Endothelial cell (in vitro differentiated cells): ENCODE results near the gene ZAP70. TPM values are rescaled to one million over a fixed set of nuclear protein-coding genes. Genes with fewer than 3 reads are reported as not detected.

Experiments
- DNase-seq: peaks from one replicate; pipeline ENCODE4 v3.0.0; 2021; ENCODE audit warnings: low spot score
- H3K27ac Mint-ChIP-seq: one replicate; pipeline ENCODE4 v1.8.0; 2021; ENCODE audit warnings: mixed read lengths, inconsistent platforms; ENCODE audit not compliant: unreplicated experiment
- H3K27me3 Mint-ChIP-seq: one replicate; pipeline ENCODE4 v1.8.0; 2021; ENCODE audit warnings: mild to moderate bottlenecking, moderate library complexity, mixed read lengths, inconsistent platforms; ENCODE audit not compliant: unreplicated experiment
- H3K36me3 Mint-ChIP-seq: one replicate; pipeline ENCODE4 v1.8.0; 2021; ENCODE audit warnings: mild to moderate bottlenecking, low read depth, mixed read lengths, inconsistent platforms; ENCODE audit not compliant: unreplicated experiment
- H3K4me1 Mint-ChIP-seq: one replicate; pipeline ENCODE4 v1.8.0; 2021; ENCODE audit warnings: mild to moderate bottlenecking, mixed read lengths, inconsistent platforms; ENCODE audit not compliant: unreplicated experiment
- H3K4me3 Mint-ChIP-seq: one replicate; pipeline ENCODE4 v1.8.0; 2021; ENCODE audit warnings: mild to moderate bottlenecking, mixed read lengths, inconsistent platforms; ENCODE audit not compliant: unreplicated experiment
- H3K9me3 Mint-ChIP-seq: one replicate; pipeline ENCODE4 v1.8.0; 2021; ENCODE audit warnings: mixed read lengths, inconsistent platforms; ENCODE audit not compliant: unreplicated experiment
- CTCF ChIP-seq: fragments of 200-600 bp; sonication (generic); IDR thresholded peaks from one replicate; pipeline ENCODE4 v1.5.0; 2021; ENCODE audit warnings: antibody characterized with exemption; ENCODE audit not compliant: unreplicated experiment
- total RNA-seq: library from RNA; stranded (reverse); fragmentation: NEBNext Ultra II Directional; extraction: Animal tissue kit (Norgen Biotek cat#: 25700); gene quantifications from one replicate; pipeline ENCODE4 v1.2.1, GENCODE V29; 2021; ENCODE audit not compliant: unreplicated experiment

The ZAP70 gene
- total RNA-seq, 1 donor from 2014 or later: 93.4 TPM

- Mint-ChIP-seq H3K4me1 (peaks cover 55% of the 10 kb centered on the region), H3K27me3 (peaks cover 7% of the 10 kb centered on the region), H3K36me3 (peaks cover 7% of the 10 kb centered on the region), H3K27ac (no peak overlapping the region), H3K4me3 (peak overlapping the region; percentile 68), H3K9me3 (no peaks in the 10 kb centered on the region)
- no peak for TF ChIP-seq CTCF
- no peak for DNase-seq
Measured at GRCh38 chr2:97716695-97717612, 3.6 kb downstream of the ZAP70 start.

- no peak overlapping the region for H3K4me3 Mint-ChIP-seq
- H3K36me3 Mint-ChIP-seq: peaks cover 7% of the 10 kb centered on the region
- peak overlapping the region; percentile 13 for H3K27ac Mint-ChIP-seq
- peaks cover 7% of the 10 kb centered on the region for H3K27me3 Mint-ChIP-seq
- H3K9me3 Mint-ChIP-seq: no peaks in the 10 kb centered on the region
- DNase-seq: no peak
- no peak for TF ChIP-seq CTCF
- peaks cover 50% of the 10 kb centered on the region for H3K4me1 Mint-ChIP-seq
Measured at GRCh38 chr2:97717613-97717995, 4.2 kb downstream of the ZAP70 start.

- Mint-ChIP-seq H3K36me3 (peaks cover 7% of the 10 kb centered on the region), H3K9me3 (no peaks in the 10 kb centered on the region), H3K4me3 (no peak overlapping the region), H3K27ac (peak overlapping the region; percentile 13), H3K27me3 (peaks cover 7% of the 10 kb centered on the region), H3K4me1 (peaks cover 47% of the 10 kb centered on the region)
- no peak for DNase-seq
- no peak for TF ChIP-seq CTCF
Measured at GRCh38 chr2:97718051-97718882, 4.9 kb downstream of the ZAP70 start.

DNA sequence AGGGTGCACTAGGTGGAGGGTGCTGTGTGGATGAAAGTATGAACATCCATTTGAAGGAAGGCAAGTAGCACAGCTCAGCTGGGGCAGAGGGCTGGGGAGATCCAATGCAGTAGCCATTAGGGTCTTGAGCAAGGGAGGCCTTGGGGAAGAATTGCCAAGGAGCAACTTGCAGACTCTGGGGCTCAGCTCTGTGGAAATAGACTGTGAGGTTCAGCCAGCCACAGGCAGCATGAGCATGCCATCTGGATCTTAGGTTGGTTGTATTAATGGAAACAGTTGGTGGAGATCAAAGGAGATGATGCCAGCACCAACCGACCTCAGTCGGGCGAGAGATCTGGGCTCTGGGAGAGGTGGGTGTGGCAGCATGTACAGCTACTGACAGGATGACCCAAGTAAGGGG is 5.6 kb downstream of the ZAP70 start:
- Mint-ChIP-seq H3K4me1 (peaks cover 41% of the 10 kb centered on the region), H3K27ac (peak overlapping the region; percentile 6), H3K9me3 (no peaks in the 10 kb centered on the region), H3K27me3 (peaks cover 5% of the 10 kb centered on the region), H3K36me3 (peaks cover 5% of the 10 kb centered on the region), H3K4me3 (no peak overlapping the region)
- no peak for TF ChIP-seq CTCF
- DNase-seq: no peak
